RWPE1 (cell line): ENCODE data around the gene AGXT.
A peak's percentile ranks its signal among the peaks of the same experiment; 100 is the strongest.

Experiments
- CTCF ChIA-PET: fragments of 350-600 bp; sonication (Branson Sonifier 250); formaldehyde crosslinking; extraction: SDS; loops from one replicate; lab custom pipeline; 2021; lab: Yijun Ruan, JAX
- POLR2A ChIA-PET: fragments of 400-600 bp; formaldehyde crosslinking; extraction: SDS; loops from one replicate; lab custom pipeline; 2020; ENCODE audit warnings: antibody characterized with exemption; ENCODE audit not compliant: low non-redundant PET; lab: Yijun Ruan, JAX
- DNase-seq: peaks from one replicate; pipeline ENCODE4 v3.0.0; 2012; ENCODE audit warnings: low spot score
- H3K27ac ChIP-seq: fragments of 450-650 bp; 2 replicates; pipeline ENCODE4 v1.5.1; 2017
- TF ChIP-seq, protein P1 (sequence below): fragments of 450-650 bp; conservative IDR thresholded peaks from 2 replicates; pipeline ENCODE4 v1.5.1; 2017; ENCODE audit warnings: low read depth, mild to moderate bottlenecking

The AGXT gene

DNA sequence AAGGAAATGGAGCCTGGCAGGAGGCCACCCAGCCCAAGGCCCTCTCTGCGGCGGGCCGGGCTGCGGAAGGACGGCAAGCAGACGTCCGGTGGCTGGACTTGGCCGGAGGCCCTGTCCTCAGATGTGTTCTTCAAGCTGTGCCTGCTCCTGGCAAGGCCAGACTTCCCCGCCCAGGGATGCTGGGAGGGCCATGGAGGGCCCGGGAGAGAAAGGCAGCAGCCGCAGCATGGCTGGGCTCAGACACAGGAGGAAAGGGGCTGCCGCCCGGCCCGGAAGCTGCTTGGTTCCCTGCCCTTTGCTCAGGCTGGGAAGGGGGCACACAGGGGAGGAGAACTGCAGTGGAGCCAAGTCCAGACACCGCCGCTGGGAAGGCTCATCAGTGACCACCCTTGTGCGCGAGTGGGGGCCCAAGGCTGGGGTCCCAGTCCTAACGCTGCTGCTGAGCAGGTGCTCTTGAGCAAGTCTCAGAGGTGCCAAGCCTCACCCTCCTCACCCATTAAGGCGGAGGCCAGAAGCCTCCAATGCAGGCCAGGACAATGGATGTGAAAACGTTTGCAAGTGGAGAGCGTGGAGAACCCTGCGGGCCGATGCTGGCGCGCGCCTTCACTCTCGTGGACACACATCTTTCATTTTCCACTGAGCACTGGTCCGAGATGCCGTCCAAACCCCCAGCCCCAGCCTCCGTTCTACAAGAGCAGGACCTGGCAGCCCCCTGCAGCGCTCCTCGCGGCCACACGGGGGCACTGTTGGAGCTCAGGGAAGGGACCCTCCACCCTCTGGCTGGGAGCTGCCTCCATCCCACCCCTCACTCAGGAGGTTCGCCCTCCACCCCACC, 45.4 kb downstream of the AGXT start:
- ChIA-PET CTCF (interaction anchor here (0.6 to 3.0 kb wide), 14 partner anchors 12 to 305 kb away, joined by 3 to 14 read pairs (median 4); partner anchors contain the start of gene MAB21L4), POLR2A (interaction anchor here (0.6 kb wide), 1 partner anchor 305 kb away, joined by 3 read pairs; no protein-coding TSS in a partner anchor)
- peak overlapping the region; percentile 52 for H3K27ac ChIP-seq
- peak; percentile 51 for DNase-seq
- TF ChIP-seq, protein P1, sequence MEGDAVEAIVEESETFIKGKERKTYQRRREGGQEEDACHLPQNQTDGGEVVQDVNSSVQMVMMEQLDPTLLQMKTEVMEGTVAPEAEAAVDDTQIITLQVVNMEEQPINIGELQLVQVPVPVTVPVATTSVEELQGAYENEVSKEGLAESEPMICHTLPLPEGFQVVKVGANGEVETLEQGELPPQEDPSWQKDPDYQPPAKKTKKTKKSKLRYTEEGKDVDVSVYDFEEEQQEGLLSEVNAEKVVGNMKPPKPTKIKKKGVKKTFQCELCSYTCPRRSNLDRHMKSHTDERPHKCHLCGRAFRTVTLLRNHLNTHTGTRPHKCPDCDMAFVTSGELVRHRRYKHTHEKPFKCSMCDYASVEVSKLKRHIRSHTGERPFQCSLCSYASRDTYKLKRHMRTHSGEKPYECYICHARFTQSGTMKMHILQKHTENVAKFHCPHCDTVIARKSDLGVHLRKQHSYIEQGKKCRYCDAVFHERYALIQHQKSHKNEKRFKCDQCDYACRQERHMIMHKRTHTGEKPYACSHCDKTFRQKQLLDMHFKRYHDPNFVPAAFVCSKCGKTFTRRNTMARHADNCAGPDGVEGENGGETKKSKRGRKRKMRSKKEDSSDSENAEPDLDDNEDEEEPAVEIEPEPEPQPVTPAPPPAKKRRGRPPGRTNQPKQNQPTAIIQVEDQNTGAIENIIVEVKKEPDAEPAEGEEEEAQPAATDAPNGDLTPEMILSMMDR = peak; percentile 91

DNA sequence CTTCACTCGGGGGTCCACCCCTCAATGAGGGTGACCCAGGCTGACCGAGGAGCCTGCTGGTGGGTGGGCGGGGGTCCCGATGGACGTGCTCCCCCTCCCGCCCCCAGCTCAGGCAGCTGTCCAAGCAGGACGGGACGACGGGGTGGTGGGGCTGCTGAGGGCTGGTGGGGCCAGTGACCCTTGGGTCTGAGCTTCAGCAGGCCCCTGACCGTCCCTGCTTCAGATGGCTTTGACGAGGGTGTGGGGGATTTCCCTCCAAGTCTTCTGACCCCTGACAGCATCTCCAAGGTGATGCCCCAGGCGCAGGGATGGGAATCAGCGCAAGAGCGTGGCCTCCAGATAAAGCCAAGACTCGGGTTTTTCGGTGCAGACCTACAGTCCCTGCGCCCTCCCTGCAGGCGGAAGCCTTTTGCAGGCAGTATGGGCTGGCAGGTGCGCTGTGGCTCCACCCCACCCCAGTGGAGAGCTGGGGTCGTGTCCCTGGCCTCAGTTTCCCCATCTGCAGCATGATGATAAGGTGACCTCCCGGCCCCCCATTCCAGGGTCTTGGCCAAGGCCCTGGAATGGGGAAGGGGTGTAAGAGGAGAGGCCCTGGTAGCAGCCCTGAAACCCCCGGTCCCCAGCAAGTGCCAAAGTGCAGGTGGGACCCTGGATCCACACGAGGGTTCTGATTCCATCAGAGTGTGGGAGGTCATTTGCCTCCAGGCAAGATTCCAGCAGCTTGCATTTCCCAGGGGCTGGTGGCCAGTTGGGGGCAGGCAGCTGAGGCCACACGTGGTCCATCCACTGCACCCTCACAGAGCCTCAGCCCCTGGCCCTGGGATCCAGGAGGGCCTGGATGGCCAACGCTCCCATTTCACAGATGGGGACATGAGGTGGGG, 46.3 kb downstream of the AGXT start:
- CTCF ChIA-PET = interaction anchor here (0.6 to 3.0 kb wide), 11 partner anchors 11 to 304 kb away, joined by 3 to 14 read pairs (median 4); partner anchors contain the start of gene MAB21L4
- POLR2A ChIA-PET = no interaction called here
- TF ChIP-seq, protein P1 = peak; percentile 56
- DNase-seq = no peak
- H3K27ac ChIP-seq = no peak overlapping the region

DNA sequence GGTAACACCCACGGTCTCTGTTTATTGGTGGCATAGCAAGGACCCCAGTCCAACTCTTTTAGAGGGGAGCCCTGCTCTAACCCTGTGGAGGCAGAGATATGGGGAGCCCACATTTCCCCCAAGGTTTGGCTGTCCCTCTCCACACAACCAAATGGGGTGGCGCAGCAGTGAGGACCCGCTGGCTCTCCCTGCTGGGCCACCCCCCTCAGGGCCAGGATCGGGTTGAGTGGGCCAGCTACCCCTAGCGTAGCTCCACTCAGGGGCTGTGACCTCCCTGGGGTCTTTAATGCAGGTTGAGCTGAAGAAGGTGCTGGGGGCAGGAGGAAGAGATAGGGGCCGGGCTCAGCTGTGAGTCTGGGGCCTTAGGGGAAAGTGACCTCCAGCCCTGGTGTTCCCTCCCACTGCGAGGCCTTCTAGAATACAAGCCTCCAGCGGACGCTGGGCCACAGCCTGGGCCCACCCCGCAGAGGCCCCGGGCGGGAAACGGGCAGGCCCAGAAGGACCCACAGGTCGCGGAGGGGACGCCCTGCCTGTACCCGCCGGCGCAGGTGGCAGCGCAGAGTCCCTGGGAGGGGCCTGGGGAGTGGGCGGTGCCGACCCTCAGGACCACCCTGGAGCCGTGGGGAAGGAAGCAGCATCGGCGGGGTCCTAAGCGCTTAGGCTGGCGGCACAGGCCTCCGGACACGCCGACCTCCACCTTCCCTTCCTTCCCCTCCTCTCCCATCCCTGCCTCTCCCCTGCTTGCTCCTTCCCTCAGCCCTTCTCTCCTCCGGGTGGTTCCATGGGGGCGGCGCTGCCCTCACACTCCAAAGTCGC, 47.1 kb downstream of the AGXT start:
- ChIA-PET CTCF (interaction anchor here (1.2 kb wide), 1 partner anchor 57 kb away, joined by 4 read pairs; no protein-coding TSS in a partner anchor), POLR2A (no interaction called here)
- TF ChIP-seq, protein P1 = no peak
- H3K27ac ChIP-seq = no peak overlapping the region; the same call in 1 of the 2 replicates
- no peak for DNase-seq

DNA sequence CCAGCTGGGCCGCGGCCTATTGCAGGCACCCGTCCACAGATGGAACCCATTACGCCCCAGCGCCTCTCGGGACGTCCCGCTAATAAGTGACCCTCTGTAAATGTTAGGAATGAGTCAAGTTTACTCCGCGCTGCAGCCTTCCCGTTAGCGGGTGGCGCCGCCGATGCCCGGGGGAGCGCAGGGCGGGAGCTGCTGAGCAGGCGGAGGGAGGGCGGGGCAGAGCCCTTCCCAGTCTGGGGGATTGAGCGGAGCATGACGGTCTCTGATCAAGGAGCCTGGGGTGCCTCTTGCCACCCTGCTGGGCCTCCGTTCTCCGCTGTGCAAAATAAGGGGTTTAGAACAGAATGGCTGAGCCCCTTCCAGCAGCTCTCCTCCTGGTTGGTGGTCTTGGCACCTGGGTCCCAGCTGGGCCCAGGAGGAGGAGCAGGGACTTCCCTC, 48.0 kb downstream of the AGXT start:
- POLR2A ChIA-PET = no interaction called here
- TF ChIP-seq, protein P1 = no peak
- DNase-seq = peak; percentile 42
- CTCF ChIA-PET = no interaction called here
- peak overlapping the region; percentile 56 for H3K27ac ChIP-seq

DNA sequence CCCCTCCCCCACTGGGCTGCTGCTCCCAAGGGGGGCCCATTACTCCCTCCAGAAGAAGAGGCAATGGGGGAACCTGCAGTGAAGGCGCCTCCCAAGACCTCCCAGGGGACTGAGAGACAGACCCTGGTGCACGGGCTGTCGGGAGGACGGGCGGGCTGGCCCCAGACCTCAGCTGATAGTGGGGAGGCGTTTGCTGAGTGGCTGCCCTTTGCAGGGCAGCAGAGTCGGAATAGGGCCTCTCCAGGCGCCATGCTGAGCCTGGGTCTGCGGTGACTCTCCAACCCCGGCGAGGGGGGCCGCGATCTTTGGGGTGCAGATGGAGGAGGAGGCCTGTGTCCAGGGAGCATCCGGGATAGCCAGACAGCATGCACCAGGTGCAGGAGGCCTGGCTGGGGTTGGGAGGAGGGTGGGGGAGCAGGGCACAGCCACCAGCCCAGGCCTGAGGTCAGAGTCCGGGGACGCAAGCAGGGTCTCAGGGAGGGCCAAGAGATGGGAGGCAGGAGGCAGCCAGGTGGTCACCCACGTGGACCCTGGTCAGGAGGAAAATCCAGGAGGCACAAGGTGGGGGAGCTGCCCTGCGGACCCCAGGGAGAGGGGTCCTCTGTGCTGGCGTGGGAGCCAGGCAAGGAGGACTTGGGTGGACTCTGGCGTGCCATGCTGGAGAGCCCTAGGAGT, 48.5 kb downstream of the AGXT start:
- CTCF ChIA-PET = no interaction called here
- peak overlapping the region; percentile 56 for H3K27ac ChIP-seq
- POLR2A ChIA-PET = no interaction called here
- TF ChIP-seq, protein P1 = no peak
- DNase-seq = no peak
